Neural cell (in vitro differentiated cells): Measurements from ENCODE around the gene TGFBR3L. TPM values are rescaled to one million over a fixed set of nuclear protein-coding genes. Genes with fewer than 3 reads are reported as not detected.
A peak's percentile ranks its signal among the peaks of the same experiment; 100 is the strongest.

Experiments used
- H2AFZ ChIP-seq: fragments of 200-600, 300-800 bp; sonication (generic), shearing (Covaris generic); 2 replicates; pipeline ENCODE4 v1.6.0; 2014; ENCODE audit warnings: low read depth, mild to moderate bottlenecking, antibody characterized with exemption, low read length, moderate library complexity
- H3F3A ChIP-seq: fragments of 200-600 bp; shearing (Covaris generic); 2 replicates; pipeline ENCODE4 v1.6.1; 2016; ENCODE audit warnings: mild to moderate bottlenecking, moderate library complexity, mixed read lengths, antibody characterized with exemption, low read length; ENCODE audit not compliant: insufficient read depth, poor library complexity, severe bottlenecking
- H3K27ac ChIP-seq: fragments of 200-600, 300-800 bp; sonication (generic), shearing (Covaris generic); 2 replicates; pipeline ENCODE4 v1.5.1; 2014; ENCODE audit warnings: mild to moderate bottlenecking, low read length, moderate library complexity
- H3K27me3 ChIP-seq: fragments of 300-800, 200-600 bp; sonication (generic), shearing (Covaris generic); 2 replicates; pipeline ENCODE4 v1.6.0; 2014; ENCODE audit warnings: mild to moderate bottlenecking, low read depth, low read length, moderate library complexity; ENCODE audit not compliant: insufficient read depth
- H3K36me3 ChIP-seq: fragments of 300-800, 200-600 bp; sonication (generic), shearing (Covaris generic); 2 replicates; pipeline ENCODE4 v1.5.1; 2014; ENCODE audit warnings: mild to moderate bottlenecking, antibody characterized with exemption, low read length, moderate library complexity; ENCODE audit not compliant: insufficient read depth
- H3K4me2 ChIP-seq: fragments of 300-800, 200-600 bp; sonication (generic), shearing (Covaris generic); 2 replicates; pipeline ENCODE4 v1.6.0; 2014; ENCODE audit warnings: mild to moderate bottlenecking, low read length
- H3K4me3 ChIP-seq: fragments of 300-800, 200-600 bp; sonication (generic), shearing (Covaris generic); 2 replicates; pipeline ENCODE4 v1.5.1; 2014; ENCODE audit warnings: mild to moderate bottlenecking, low read length, moderate library complexity
- H3K79me2 ChIP-seq: fragments of 200-600 bp; shearing (Covaris generic); replicated peaks from 2 replicates; pipeline ENCODE4 v1.6.0; 2014; ENCODE audit warnings: mild to moderate bottlenecking, low read length, moderate library complexity; ENCODE audit not compliant: insufficient read depth
- H3K9ac ChIP-seq: fragments of 300-800, 200-600 bp; sonication (generic), shearing (Covaris generic); 2 replicates; pipeline ENCODE4 v1.6.1; 2016; ENCODE audit warnings: mild to moderate bottlenecking, low read length, mixed read lengths
- H3K9me2 ChIP-seq: fragments of 200-600 bp; shearing (Covaris generic); 2 replicates; pipeline ENCODE4 v1.6.1; 2016; ENCODE audit warnings: mild to moderate bottlenecking, low read length, mixed read lengths; ENCODE audit not compliant: insufficient read depth
- H3K9me3 ChIP-seq: fragments of 200-600, 300-800 bp; sonication (generic), shearing (Covaris generic); 2 replicates; pipeline ENCODE4 v1.6.1; 2016; ENCODE audit warnings: mild to moderate bottlenecking, mixed run types, low read length, moderate library complexity, mixed read lengths
- H4K20me1 ChIP-seq: fragments of 200-600 bp; shearing (Covaris generic); 2 replicates; pipeline ENCODE4 v1.6.1; 2016; ENCODE audit warnings: mild to moderate bottlenecking, mixed run types; ENCODE audit not compliant: insufficient read depth
- EP300 ChIP-seq: fragments of 450-650 bp; conservative IDR thresholded peaks from 2 replicates; pipeline ENCODE4 v1.6.1; 2014; ENCODE audit warnings: antibody characterized with exemption, mild to moderate bottlenecking, moderate library complexity; ENCODE audit not compliant: poor library complexity, severe bottlenecking
- EZH2 ChIP-seq: fragments of 200-600, 300-800 bp; shearing (Covaris generic), sonication (generic); IDR thresholded peaks from 2 replicates; pipeline ENCODE4 v1.6.1; 2014; ENCODE audit warnings: antibody characterized with exemption, low read length, borderline replicate concordance, mild to moderate bottlenecking; ENCODE audit not compliant: insufficient read depth, poor library complexity, severe bottlenecking
- MXI1 ChIP-seq: fragments of 450-650 bp; conservative IDR thresholded peaks from 2 replicates; pipeline ENCODE4 v1.6.1; 2014; ENCODE audit warnings: antibody characterized with exemption, mild to moderate bottlenecking; ENCODE audit not compliant: poor library complexity, severe bottlenecking
- POLR2AphosphoS5 ChIP-seq: IDR thresholded peaks from 2 replicates; pipeline ENCODE4 v1.6.1; 2012
- RAD21 ChIP-seq: fragments of 450-650 bp; conservative IDR thresholded peaks from 2 replicates; pipeline ENCODE4 v1.6.1; 2014; ENCODE audit warnings: antibody characterized with exemption, mild to moderate bottlenecking, moderate library complexity
- REST ChIP-seq: IDR thresholded peaks from 2 replicates; pipeline ENCODE4 v1.6.1; 2012; ENCODE audit warnings: borderline replicate concordance
- SMC3 ChIP-seq: fragments of 450-650 bp; conservative IDR thresholded peaks from 2 replicates; pipeline ENCODE4 v1.6.1; 2014; ENCODE audit warnings: antibody characterized with exemption, mild to moderate bottlenecking, moderate library complexity; ENCODE audit not compliant: poor library complexity
- TAF1 ChIP-seq: IDR thresholded peaks from 2 replicates; pipeline ENCODE4 v1.6.1; 2012; ENCODE audit warnings: low read depth
- polyA plus RNA-seq: library from polyadenylated mRNA; depleted of rRNA; stranded (reverse); fragments of >200 nt; gene quantifications from 2 replicates; pipeline ENCODE4 v1.2.3, GENCODE V29; 2014
- TF ChIP-seq, protein P1 (sequence below): fragments of 450-650 bp; IDR thresholded peaks from 2 replicates; pipeline ENCODE4 v1.5.1; 2014; ENCODE audit warnings: antibody characterized with exemption, mild to moderate bottlenecking, moderate library complexity; ENCODE audit not compliant: poor library complexity, severe bottlenecking

The TGFBR3L gene
- polyA plus RNA-seq, 1 donor from 2014 or later = not detected

GRCh38 chr19:7942981-7943443 lies 28.4 kb downstream of the TGFBR3L start:
- peak overlapping the region; percentile 63 for H2AFZ ChIP-seq
- H3K36me3 ChIP-seq = no peaks in the 10 kb centered on the region
- H4K20me1 ChIP-seq = no peaks in the 10 kb centered on the region
- peak overlapping the region; percentile 86 for H3K4me3 ChIP-seq
- no peaks in the 10 kb centered on the region for H3K27me3 ChIP-seq
- TF ChIP-seq RAD21 = no peak
- TF ChIP-seq, protein P1, sequence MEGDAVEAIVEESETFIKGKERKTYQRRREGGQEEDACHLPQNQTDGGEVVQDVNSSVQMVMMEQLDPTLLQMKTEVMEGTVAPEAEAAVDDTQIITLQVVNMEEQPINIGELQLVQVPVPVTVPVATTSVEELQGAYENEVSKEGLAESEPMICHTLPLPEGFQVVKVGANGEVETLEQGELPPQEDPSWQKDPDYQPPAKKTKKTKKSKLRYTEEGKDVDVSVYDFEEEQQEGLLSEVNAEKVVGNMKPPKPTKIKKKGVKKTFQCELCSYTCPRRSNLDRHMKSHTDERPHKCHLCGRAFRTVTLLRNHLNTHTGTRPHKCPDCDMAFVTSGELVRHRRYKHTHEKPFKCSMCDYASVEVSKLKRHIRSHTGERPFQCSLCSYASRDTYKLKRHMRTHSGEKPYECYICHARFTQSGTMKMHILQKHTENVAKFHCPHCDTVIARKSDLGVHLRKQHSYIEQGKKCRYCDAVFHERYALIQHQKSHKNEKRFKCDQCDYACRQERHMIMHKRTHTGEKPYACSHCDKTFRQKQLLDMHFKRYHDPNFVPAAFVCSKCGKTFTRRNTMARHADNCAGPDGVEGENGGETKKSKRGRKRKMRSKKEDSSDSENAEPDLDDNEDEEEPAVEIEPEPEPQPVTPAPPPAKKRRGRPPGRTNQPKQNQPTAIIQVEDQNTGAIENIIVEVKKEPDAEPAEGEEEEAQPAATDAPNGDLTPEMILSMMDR = no peak
- no peak for TF ChIP-seq EZH2
- TF ChIP-seq REST = no peak
- H3F3A ChIP-seq = peaks cover 4% of the 10 kb centered on the region
- peak overlapping the region; percentile 94 for H3K9ac ChIP-seq
- H3K9me2 ChIP-seq = no peaks in the 10 kb centered on the region
- peaks cover 13% of the 10 kb centered on the region for H3K79me2 ChIP-seq
- no peaks in the 10 kb centered on the region for H3K9me3 ChIP-seq
- H3K27ac ChIP-seq = peak overlapping the region; percentile 91
- peak overlapping the region; percentile 77 for H3K4me2 ChIP-seq

DNA sequence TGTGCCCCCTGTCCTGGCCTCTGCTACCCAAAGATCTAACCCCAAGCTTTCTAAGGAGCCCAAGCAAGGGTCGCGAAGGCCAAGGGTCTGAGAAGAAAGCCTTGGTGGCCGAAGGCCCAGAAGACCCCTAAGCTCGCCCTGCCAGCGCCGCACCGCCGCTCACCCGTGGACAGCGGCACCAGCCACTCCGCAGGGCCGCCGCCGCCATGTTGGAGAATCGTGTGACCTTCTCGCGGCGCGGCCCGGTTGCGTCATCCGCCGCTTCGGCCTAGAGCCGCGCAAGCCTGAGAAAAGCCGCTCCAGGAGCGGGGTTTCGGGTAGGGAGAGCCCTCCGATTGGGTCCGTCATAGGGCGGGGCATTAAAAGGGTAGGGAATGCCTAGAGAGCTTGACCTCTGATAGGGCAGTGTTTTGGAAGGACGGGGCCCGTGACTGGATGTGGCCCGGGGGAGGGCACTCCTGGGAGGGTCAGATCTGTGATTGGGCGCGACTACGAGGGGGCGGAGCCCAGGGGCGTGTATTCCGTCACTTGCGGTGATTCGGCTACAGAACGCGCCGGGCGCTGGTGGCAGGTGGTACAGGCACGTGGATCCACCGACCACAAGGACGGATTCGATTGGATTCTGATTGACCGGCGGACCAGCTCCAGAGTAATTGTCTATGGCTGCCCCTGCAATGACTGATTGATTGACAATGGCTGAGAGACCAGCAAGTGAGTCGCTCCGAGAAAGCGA lies 29.0 kb downstream of the TGFBR3L start, which contains the start of gene TIMM44:
TIMM44 (minus strand) TSS at position 223 of the 733 bp plus-strand sequence; CDS start at position 208, 15 bp downstream.
- TF ChIP-seq SMC3 = no peak
- no peak for TF ChIP-seq EZH2
- peak; percentile 99 for TF ChIP-seq MXI1
- TF ChIP-seq POLR2AphosphoS5 = peak; percentile 89
- TF ChIP-seq EP300 = no peak
- TF ChIP-seq REST = peak; percentile 87
- no peak for TF ChIP-seq RAD21
- peak; percentile 94 for TF ChIP-seq TAF1
- TF ChIP-seq, protein P1 = no peak
- Histone ChIP-seq H3K4me2 (peak within 1 kb of the TSS; percentile 77), H3K36me3 (no peaks in the 10 kb centered on the region), H4K20me1 (no peaks in the 10 kb centered on the region), H3K9me2 (no peaks in the 10 kb centered on the region), H3K9me3 (no peaks in the 10 kb centered on the region), H3K79me2 (peaks cover 13% of the 10 kb centered on the region), H3K27ac (peak within 1 kb of the TSS; percentile 91), H3K4me3 (peak within 1 kb of the TSS; percentile 86), H2AFZ (peak within 1 kb of the TSS; percentile 63), H3K27me3 (no peaks in the 10 kb centered on the region), H3K9ac (peak within 1 kb of the TSS; percentile 94), H3F3A (peaks cover 4% of the 10 kb centered on the region)
